Measurements from ENCODE around the gene ZNF516. TPM values are rescaled to one million over a fixed set of nuclear protein-coding genes. Genes with fewer than 3 reads are reported as not detected.

The ZNF516 gene
- total and polyA plus RNA-seq, 7 donors = 2.4 to 20.6 (median 9.6) TPM

- Histone ChIP-seq H3K4me1 (peaks cover 26% of the 10 kb centered on the region), H3K36me3 (ENCODE audit: insufficient read depth in 1 of 2, low read depth in 1 of 2) (peaks cover 0 to 39% of the 10 kb centered on the region in 2 donors), H3K9me3 (no peaks in the 10 kb centered on the region), H3K4me3 (no peak overlapping the region), H3K27ac (no peak overlapping the region), H3K27me3 (ENCODE audit: insufficient read depth in 3 of 3, low read length in 2 of 3) (no peaks in the 10 kb centered on the region)
- 98 to 99% (median 98%) methylated on average over 41 to 54 of the region's 54 CpGs for WGBS, 3 donors
- ATAC-seq (no peak), DNase-seq (no peak)
- intact Hi-C loops (cut with DNase I) = no loop called here
- TF ChIP-seq, protein P1, sequence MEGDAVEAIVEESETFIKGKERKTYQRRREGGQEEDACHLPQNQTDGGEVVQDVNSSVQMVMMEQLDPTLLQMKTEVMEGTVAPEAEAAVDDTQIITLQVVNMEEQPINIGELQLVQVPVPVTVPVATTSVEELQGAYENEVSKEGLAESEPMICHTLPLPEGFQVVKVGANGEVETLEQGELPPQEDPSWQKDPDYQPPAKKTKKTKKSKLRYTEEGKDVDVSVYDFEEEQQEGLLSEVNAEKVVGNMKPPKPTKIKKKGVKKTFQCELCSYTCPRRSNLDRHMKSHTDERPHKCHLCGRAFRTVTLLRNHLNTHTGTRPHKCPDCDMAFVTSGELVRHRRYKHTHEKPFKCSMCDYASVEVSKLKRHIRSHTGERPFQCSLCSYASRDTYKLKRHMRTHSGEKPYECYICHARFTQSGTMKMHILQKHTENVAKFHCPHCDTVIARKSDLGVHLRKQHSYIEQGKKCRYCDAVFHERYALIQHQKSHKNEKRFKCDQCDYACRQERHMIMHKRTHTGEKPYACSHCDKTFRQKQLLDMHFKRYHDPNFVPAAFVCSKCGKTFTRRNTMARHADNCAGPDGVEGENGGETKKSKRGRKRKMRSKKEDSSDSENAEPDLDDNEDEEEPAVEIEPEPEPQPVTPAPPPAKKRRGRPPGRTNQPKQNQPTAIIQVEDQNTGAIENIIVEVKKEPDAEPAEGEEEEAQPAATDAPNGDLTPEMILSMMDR (IDR thresholded peaks at IDR 0.05) = no peak
Measured at GRCh38 chr18:76441002-76441667, 53.9 kb downstream of the ZNF516 start.

GRCh38 chr18:76437910-76438309 is 57.1 kb downstream of the ZNF516 start:
- peaks cover 0 to 47% of the 10 kb centered on the region in 2 donors for H3K36me3 ChIP-seq (ENCODE audit: insufficient read depth in 1 of 2, low read depth in 1 of 2)
- H3K4me3 ChIP-seq = no peak overlapping the region
- no peaks in the 10 kb centered on the region for H3K27me3 ChIP-seq (ENCODE audit: insufficient read depth in 3 of 3, low read length in 2 of 3)
- TF ChIP-seq, protein P1 (IDR thresholded peaks at IDR 0.05) = no peak
- ATAC-seq (no peak), DNase-seq (no peak)
- intact Hi-C loops (cut with DNase I) = no loop called here
- 88 to 91% (median 89%) methylated on average over 8 of the region's 8 CpGs for WGBS, 3 donors
- H3K4me1 ChIP-seq = no peaks in the 10 kb centered on the region
- no peaks in the 10 kb centered on the region for H3K9me3 ChIP-seq
- no peak overlapping the region for H3K27ac ChIP-seq

DNA sequence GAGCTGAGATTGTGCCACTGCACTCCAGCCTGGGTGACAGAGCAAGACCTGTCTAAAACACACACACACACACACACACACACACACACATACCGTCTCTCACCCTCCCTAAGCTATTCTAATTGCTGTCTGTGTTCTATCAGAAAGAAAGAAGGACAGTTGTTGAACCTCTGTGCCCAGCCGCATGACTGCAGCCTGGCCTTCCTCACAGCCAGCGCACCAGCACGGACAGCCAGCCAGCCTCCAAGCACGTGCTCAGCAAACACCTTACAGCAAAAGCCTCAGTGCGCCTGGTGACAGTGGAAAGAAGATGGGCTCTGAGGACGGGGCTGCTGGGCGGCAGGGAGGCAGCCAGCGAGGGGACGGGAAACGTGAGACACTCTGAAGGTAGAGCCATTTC is 58.0 kb downstream of the ZNF516 start:
- intact Hi-C loops (cut with DNase I) = no loop called here
- DNase-seq = no peak

DNA sequence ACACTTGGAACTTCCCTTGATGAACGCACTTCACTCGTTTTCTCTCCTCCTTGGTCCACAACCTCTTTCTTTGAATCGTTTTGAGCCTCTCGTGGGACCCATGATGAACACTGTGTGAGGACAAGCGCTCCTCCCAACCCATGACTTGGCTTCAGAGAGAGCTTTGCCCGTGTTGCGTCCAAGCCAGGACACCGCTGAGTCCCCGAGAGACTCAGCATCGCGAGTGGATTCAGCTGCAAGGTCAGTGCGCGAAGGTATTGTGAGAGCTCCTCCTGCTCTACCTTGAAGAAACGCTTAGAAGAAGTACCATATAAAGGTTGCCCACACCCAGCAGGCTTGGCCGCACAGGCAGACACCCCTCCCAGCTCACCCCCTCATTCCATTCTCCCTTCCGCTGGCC is 58.7 kb downstream of the ZNF516 start:
- H3K27me3 ChIP-seq (ENCODE audit: insufficient read depth in 3 of 3, low read length in 2 of 3) = no peaks in the 10 kb centered on the region
- no peaks in the 10 kb centered on the region for H3K9me3 ChIP-seq
- H3K36me3 ChIP-seq (ENCODE audit: insufficient read depth in 1 of 2, low read depth in 1 of 2) = peaks cover 0 to 32% of the 10 kb centered on the region in 2 donors
- TF ChIP-seq, protein P1 (IDR thresholded peaks at IDR 0.05) = no peak
- DNase-seq (no peak), ATAC-seq (no peak)
- no peaks in the 10 kb centered on the region for H3K4me1 ChIP-seq
- intact Hi-C loops (cut with DNase I) = no loop called here
- H3K4me3 ChIP-seq = no peak overlapping the region
- no peak overlapping the region for H3K27ac ChIP-seq
- 80 to 86% (median 83%) methylated on average over 16 of the region's 16 CpGs for WGBS, 3 donors

More for the DNA sequence above, 58.0 kb downstream of the ZNF516 start:
- no peak overlapping the region for H3K4me3 ChIP-seq
- 83 to 93% (median 85%) methylated on average over 11 of the region's 11 CpGs for WGBS, 3 donors
- no peaks in the 10 kb centered on the region for H3K4me1 ChIP-seq
- H3K27me3 ChIP-seq (ENCODE audit: insufficient read depth in 3 of 3, low read length in 2 of 3) = no peaks in the 10 kb centered on the region
- H3K27ac ChIP-seq = no peak overlapping the region
- H3K9me3 ChIP-seq = no peaks in the 10 kb centered on the region
- H3K36me3 ChIP-seq (ENCODE audit: insufficient read depth in 1 of 2, low read depth in 1 of 2) = peaks cover 0 to 38% of the 10 kb centered on the region in 2 donors
- no peak for ATAC-seq
- TF ChIP-seq, protein P1 (IDR thresholded peaks at IDR 0.05) = no peak

Data from psoas muscle (tissue), 8 donors.